SK-N-MC (cell line): Measurements from ENCODE around the gene RNF5.

Experiments
- EZH2 ChIP-seq: fragments of 200-600 bp; sonication (generic); IDR thresholded peaks from one replicate; pipeline ENCODE4 v1.6.1; 2017; ENCODE audit warnings: antibody characterized with exemption
- POLR2AphosphoS5 ChIP-seq: IDR thresholded peaks from 2 replicates; pipeline ENCODE4 v1.6.1; 2012; ENCODE audit warnings: mild to moderate bottlenecking, low read depth, low read length, borderline replicate concordance

- TF ChIP-seq EZH2 (no peak), POLR2AphosphoS5 (no peak)
These were observed 9.9 kb upstream of the RNF5 start for GRCh38 chr6:32168350-32168749.
